SK-N-MC (cell line): ENCODE results near the gene SLC35B1.

Experiments
- EZH2 ChIP-seq: fragments of 200-600 bp; sonication (generic); IDR thresholded peaks from one replicate; pipeline ENCODE4 v1.6.1; 2017; ENCODE audit warnings: antibody characterized with exemption
- POLR2AphosphoS5 ChIP-seq: IDR thresholded peaks from 2 replicates; pipeline ENCODE4 v1.6.1; 2012; ENCODE audit warnings: mild to moderate bottlenecking, low read depth, low read length, borderline replicate concordance

GRCh38 chr17:49700960-49701359 is 6.8 kb downstream of the SLC35B1 start:
- no peak for TF ChIP-seq EZH2
- no peak for TF ChIP-seq POLR2AphosphoS5
